Glutamatergic neuron (in vitro differentiated cells): ENCODE results near the gene OR10A3. TPM values are rescaled to one million over a fixed set of nuclear protein-coding genes. Genes with fewer than 3 reads are reported as not detected.

Experiments
- DNase-seq: peaks from one replicate; pipeline ENCODE4 v3.0.0; 2022
- H3K27ac Mint-ChIP-seq: one replicate; pipeline ENCODE4 v1.8.0; 2020; ENCODE audit warnings: mild to moderate bottlenecking, mixed read lengths, inconsistent platforms; ENCODE audit not compliant: unreplicated experiment
- H3K27me3 Mint-ChIP-seq: one replicate; pipeline ENCODE4 v1.8.0; 2020; ENCODE audit warnings: mild to moderate bottlenecking, moderate library complexity, mixed read lengths, inconsistent platforms; ENCODE audit not compliant: unreplicated experiment
- H3K36me3 Mint-ChIP-seq: one replicate; pipeline ENCODE4 v1.8.0; 2020; ENCODE audit warnings: mild to moderate bottlenecking, mixed read lengths, inconsistent platforms; ENCODE audit not compliant: unreplicated experiment
- H3K4me1 Mint-ChIP-seq: one replicate; pipeline ENCODE4 v1.8.0; 2020; ENCODE audit warnings: mild to moderate bottlenecking, low read depth, mixed read lengths, inconsistent platforms; ENCODE audit not compliant: unreplicated experiment
- H3K4me3 Mint-ChIP-seq: one replicate; pipeline ENCODE4 v1.8.0; 2020; ENCODE audit warnings: mild to moderate bottlenecking, mixed read lengths, inconsistent platforms; ENCODE audit not compliant: unreplicated experiment
- H3K9me3 Mint-ChIP-seq: one replicate; pipeline ENCODE4 v1.8.0; 2020; ENCODE audit warnings: mild to moderate bottlenecking, moderate library complexity, mixed read lengths, inconsistent platforms; ENCODE audit not compliant: unreplicated experiment
- CTCF ChIP-seq: fragments of 200-600 bp; sonication (generic); IDR thresholded peaks from one replicate; pipeline ENCODE4 v1.5.0; 2021; ENCODE audit not compliant: partially characterized antibody, unreplicated experiment
- total RNA-seq: library from RNA; stranded (reverse); fragmentation: NEBNext Ultra II Directional; extraction: Animal tissue kit (Norgen Biotek cat#: 25700); gene quantifications from one replicate; pipeline ENCODE4 v1.2.1, GENCODE V29; 2021; ENCODE audit not compliant: unreplicated experiment

OR10A3 gene
- total RNA-seq, 1 donor from 2014 or later, result not detected

DNA sequence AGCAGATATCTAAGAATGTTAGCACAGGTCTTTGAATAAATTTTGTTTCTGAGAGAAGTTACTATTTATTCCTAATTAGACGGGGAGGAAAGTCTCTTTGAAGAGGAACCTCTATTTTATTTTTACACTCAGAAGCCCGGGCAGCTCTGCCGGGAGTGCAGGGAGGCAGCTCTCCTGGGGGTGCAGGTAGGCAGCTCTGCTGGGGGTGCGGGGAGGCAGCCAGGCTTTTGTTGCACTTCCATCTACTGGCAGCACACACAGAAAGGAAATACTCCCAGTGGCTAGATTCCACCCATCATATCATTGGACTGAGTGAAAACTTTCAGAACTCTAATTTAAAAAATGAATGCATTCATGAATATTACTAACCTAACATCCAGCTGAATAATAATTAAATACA lies 35.0 kb downstream of the OR10A3 start:
- DNase-seq, result no peak
- H3K36me3 Mint-ChIP-seq, result no peaks in the 10 kb centered on the region
- no peak overlapping the region for H3K4me3 Mint-ChIP-seq
- no peaks in the 10 kb centered on the region for H3K9me3 Mint-ChIP-seq
- H3K4me1 Mint-ChIP-seq, result no peaks in the 10 kb centered on the region
- TF ChIP-seq CTCF, result no peak
- no peak overlapping the region for H3K27ac Mint-ChIP-seq
- H3K27me3 Mint-ChIP-seq, result peaks cover 2% of the 10 kb centered on the region

- TF ChIP-seq CTCF, result no peak
- no peaks in the 10 kb centered on the region for H3K4me1 Mint-ChIP-seq
- no peaks in the 10 kb centered on the region for H3K9me3 Mint-ChIP-seq
- H3K36me3 Mint-ChIP-seq, result no peaks in the 10 kb centered on the region
- DNase-seq, result no peak
- H3K27ac Mint-ChIP-seq, result no peak overlapping the region
- H3K27me3 Mint-ChIP-seq, result peaks cover 2% of the 10 kb centered on the region
- H3K4me3 Mint-ChIP-seq, result no peak overlapping the region
These were observed 35.5 kb downstream of the OR10A3 start for GRCh38 chr11:7905961-7906429.

- H3K27me3 Mint-ChIP-seq, result peaks cover 2% of the 10 kb centered on the region
- TF ChIP-seq CTCF, result no peak
- no peaks in the 10 kb centered on the region for H3K36me3 Mint-ChIP-seq
- DNase-seq, result no peak
- H3K9me3 Mint-ChIP-seq, result no peaks in the 10 kb centered on the region
- H3K4me1 Mint-ChIP-seq, result no peaks in the 10 kb centered on the region
- H3K4me3 Mint-ChIP-seq, result no peak overlapping the region
- no peak overlapping the region for H3K27ac Mint-ChIP-seq
These were observed 36.0 kb downstream of the OR10A3 start for GRCh38 chr11:7905549-7905948.

GRCh38 chr11:7904917-7905316 lies 36.6 kb downstream of the OR10A3 start:
- no peak for DNase-seq
- no peak for TF ChIP-seq CTCF
- Mint-ChIP-seq H3K4me3 (no peak overlapping the region), H3K36me3 (no peaks in the 10 kb centered on the region), H3K4me1 (no peaks in the 10 kb centered on the region), H3K27ac (no peak overlapping the region), H3K9me3 (no peaks in the 10 kb centered on the region), H3K27me3 (peaks cover 2% of the 10 kb centered on the region)

DNA sequence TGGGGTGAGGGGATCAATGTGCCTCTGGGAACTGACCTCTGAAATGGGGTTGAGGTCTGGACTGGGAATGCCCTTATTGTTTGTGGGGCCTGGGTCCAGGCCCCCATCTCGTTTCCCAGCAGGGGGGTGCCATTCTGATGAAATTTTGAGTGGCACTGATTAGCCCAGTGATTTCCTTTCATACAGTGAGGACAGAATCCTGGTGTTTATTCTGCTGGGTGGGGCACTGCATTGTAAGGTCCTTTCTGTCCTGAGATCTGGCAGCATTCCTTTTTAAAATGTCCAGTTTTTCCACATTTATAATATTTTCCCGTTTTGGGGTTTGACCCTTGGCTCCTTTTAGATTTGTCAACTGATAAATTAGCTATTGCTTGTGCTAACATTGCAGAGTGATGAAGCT lies 37.6 kb downstream of the OR10A3 start:
- DNase-seq, result no peak
- H3K27ac Mint-ChIP-seq, result no peak overlapping the region
- no peaks in the 10 kb centered on the region for H3K9me3 Mint-ChIP-seq
- no peak for TF ChIP-seq CTCF
- H3K4me1 Mint-ChIP-seq, result no peaks in the 10 kb centered on the region
- no peak overlapping the region for H3K4me3 Mint-ChIP-seq
- no peaks in the 10 kb centered on the region for H3K36me3 Mint-ChIP-seq
- peaks cover 2% of the 10 kb centered on the region for H3K27me3 Mint-ChIP-seq
